Effector CD8-positive, alpha-beta T cell (primary cell): ENCODE data around the gene CMIP.
"Not testable (repeated sequence)": the region's sequence is repeated elsewhere in the genome, so short reads cannot be mapped to it uniquely, and the experiment has no call there.

Experiments used
- DNase-seq: peaks from one replicate; lab custom pipeline; 2025; lab: John Stamatoyannopoulos, UW

Gene CMIP

DNA sequence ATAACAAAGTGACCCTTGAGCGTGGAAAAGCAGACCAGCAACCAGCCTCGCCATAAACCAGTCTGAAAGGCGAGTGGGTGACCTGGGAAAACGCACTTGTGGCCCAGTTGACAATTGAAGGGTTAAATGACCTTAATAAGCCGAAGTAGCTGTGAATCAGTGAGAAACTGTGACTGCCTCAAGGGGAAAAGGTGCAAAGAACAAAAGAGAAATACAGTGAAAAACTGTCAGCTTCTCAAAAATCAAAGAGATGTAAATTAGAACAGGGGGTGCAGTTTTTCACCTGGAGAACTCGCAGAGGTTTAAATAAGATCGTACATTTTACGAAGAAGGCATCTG lies 124.1 kb downstream of the CMIP start:
- DNase-seq, result no peak

DNA sequence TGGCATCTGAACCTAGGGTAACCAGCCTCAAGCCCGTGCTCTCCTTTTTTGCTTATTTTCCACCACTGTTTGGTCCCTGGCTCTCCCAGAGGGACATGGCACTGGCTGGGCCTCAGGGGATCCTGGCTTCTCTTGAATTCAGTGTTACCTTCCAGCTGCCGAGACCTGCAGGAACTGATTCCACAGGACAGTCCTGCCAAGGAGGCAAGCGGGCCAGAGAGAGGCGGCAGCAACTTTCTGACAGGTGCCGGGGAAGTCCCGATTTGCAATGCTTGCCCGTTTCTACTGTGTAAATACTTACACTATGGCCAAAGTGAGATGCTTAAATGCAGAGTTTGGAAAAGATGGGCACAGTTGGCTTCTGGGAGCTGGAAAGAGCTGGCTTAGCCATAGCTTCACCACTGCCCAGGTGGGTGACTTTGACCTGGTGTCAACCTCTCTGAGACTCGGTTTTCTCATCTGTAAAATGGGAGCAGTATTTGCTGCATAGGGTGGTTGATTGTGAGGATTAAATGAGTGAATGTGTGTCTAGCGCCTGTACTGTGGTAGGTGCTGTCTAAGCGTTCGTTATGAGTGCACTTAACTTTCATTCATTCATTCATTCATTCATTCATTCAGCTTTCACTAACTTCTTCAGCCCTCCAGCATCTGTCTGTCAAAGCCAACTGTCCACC lies 124.9 kb downstream of the CMIP start:
- DNase-seq, result no peak

DNA sequence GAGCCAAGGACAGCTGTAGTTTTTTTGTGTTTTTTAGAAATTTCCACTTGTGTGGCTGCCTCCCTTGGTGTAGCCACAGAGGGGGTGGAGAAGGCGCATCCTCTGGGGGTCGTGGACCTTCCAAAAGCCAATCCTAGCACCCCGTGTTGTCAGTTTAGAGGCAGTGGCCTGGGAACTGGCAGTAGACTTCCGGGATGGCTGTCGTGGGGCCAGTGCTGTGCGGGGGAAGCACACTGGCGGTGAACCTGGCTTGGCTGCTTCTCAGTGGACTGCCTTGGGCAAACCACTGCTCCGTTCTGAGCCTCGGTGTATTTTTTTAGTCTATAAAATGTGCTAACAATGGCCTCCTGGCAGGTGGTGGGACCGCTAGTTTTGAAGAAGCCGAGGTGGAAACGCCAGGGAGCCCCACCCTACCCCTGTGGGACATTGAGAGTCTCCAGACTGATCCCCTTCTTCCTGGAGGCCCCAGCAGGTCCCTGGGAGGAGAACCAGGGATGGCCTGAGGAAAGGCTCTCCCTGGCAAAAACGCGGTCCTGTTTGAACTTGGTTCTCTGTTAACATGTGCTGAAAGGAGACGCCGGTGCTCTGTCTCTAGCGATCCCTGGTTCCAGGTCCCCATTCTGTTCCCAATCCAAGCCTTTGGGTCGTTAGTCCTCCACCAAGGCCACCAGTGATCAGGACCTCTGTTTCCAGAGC lies 125.7 kb downstream of the CMIP start:
- DNase-seq, result no peak

DNA sequence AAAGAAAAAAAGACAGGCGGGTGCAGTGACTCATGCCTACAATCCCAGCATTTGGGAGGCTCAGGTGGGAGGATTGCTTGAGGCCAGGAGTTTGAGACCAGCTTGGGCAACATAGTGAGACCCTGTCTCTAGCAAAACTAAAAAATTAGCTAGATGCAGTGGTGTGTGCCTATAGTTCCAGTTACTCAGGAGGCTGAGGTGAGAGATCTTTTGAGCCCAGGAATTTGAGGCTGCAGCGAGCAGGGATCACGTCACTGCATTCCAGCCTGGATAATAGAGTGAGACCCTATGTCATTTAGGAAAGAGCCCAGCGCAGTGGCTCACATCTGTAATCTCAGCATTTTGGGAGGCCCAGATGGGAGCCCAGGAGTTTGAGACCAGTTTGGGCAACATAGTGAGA lies 126.6 kb downstream of the CMIP start:
- no peak for DNase-seq

DNA sequence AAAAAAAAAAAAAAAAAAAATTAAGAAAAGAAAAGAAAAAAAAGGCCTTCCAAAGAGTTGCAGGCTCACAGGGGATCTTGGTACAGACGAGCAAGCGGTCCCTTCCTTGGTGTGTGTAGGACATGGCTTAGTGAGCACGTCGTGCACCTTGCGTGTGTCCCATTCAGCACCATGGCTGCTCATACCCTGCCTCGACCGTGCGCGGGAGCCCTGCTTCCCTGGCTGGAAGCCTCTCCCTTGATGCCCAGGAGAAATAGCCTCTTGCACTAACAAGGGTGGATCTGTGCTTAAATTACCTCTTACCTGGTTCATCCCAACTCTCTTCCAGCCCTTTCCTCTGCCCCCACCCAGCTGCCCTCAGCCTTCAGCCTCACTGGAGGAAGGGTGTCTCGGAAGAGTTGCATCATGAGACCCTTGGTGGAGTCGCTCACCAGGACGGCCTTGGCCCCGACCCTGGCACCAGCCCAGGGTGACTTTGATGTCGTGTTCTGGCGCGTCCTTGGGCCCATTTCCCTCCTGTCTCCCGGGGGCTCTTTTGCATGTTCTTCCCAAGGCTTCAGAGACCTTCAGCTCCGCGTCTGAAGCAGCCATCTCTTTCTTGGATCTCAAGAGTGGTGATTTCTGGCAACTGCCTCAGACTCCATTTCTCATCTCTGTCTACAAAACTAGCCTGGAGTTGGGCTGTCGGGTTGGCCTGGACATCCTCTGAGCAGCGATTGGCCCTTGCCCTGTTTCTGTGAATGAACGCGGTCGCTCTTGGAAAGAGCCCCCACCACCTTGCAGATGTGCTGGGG lies 127.2 kb downstream of the CMIP start:
- DNase-seq, result no peak

DNA sequence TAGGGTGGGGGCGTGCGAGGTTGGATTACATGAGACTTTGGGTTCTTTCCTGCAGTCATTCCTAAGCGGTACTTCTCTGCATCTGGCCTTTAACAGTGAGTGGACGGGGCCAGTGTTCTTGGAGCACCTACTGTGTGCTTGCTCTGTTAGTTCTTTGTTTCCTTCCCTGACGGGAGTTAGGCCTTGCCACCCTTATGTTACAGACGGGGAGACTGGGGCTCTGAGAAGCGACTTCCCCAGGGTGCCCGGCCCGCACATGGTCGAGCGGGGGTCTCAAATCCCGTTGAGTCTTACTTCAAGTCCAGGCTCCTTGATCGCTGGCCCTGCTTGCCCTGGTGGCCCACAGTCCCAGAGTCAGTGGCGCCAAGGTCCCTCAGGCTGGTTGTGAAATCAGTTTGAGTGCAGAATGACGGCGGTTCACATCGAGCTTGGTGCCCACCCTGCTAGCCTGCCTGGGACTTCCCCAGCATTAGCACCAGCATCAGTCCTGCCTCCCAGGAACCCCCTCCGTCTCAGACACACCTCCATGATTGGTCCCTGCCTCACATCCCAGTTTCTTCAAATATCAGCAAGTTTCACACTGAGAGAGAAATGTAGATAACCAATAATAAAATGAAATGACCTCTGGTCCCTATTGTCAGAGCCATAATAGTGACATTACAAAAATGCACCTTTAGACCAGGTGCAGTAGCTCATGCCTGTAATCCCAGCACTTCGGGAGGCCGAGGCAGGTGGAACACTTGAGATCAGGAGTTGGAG lies 128.0 kb downstream of the CMIP start:
- DNase-seq, result no peak

DNA sequence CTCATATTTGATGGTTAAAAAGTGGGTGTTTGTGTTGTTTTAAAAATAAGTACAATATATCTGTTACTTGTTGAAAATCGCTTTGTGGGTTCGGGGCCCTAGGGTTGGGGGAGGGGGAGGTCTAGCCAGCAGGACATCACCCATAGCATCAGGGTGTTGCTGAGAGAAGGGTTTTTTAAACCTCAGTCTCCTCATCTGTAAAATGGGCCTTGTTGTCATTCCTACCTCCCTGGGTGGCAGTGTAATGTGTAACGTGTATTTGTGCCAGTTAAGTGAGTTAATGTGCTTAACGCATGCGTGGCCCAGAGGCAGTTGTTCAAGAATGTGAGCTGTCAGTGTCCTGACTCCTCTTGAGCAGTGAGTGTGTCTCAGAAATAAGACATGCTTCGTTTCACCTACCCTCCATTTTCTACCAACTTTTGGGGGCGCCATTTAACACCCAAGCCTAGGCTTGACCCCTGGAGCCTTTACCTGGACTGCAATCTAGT lies 129.0 kb downstream of the CMIP start:
- no peak for DNase-seq

DNA sequence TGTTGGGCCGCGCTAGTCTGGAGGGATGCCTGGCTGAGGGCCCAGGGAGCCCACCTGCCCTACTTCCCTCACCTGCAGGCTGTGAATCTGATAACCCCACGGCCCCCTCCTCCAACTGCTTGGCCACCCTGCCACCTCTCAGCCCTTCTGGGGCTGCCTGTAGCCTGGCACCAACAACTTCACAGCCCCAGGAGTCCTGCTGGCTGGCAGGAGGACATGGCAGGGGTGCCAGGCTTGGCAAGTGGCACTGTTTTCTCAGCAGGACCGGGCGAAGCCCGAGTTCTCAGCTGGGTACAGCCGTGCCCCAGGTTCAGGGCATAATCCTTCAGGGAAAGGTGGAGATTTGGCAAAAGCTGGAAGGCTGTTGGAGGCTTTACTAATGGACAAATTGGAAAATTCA lies 129.6 kb downstream of the CMIP start:
- DNase-seq, result no peak

DNA sequence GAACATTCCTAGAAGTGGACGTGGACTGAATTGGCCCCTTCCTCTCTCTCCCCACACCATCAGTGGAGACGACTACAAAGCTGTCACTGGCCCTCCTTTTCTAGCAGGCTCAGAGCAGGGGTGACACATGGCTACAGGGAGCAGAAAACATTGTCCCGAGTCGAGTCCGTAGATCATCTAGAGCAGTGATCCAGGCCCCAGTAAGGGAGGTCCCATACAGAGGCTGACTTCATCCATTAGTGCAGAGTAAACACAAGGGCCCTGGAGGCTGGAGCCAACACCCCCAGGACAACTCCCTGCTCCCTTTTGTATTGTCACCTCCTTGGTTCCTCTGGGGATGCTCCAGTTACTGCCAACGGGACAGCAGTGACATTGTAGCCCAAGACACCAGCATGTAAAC lies 130.7 kb downstream of the CMIP start:
- DNase-seq, result no peak

DNA sequence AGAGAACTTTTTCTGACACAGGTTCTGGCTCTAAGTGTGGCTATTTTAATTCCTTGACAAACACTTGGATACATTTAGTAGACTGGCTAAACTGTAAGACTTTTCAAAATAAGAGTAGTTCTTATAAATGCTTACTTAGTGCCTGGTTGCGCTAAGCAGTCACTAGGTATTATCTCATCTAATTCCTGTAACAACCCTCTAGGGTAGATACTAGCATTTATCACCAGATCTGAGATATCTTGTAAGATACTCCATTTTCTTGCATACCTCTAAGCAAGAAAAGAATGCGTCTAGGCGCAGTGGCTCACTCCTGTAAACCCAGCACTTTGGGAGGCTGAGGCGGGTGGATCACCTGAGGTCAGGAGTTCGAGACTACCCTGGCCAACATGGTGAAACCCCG lies 131.2 kb downstream of the CMIP start:
- no peak for DNase-seq

DNA sequence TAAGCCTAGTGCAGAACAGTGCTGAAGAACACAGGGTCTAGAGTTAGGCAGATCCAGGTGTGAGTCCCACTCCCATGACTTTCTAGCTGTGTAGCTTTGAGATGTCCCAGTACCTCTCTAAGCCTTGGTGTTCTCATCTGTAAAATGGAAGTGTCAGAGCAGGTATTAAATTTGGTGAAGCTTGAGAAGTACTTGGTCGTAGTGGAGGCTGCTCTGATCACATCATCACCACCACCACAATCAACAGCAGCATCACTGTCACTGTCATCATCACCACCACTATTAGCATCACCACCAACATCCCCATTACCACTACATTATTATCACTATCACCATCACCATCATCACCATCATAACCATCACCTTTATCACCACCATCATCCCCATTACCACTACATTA lies 132.1 kb downstream of the CMIP start:
- DNase-seq, result no peak

DNA sequence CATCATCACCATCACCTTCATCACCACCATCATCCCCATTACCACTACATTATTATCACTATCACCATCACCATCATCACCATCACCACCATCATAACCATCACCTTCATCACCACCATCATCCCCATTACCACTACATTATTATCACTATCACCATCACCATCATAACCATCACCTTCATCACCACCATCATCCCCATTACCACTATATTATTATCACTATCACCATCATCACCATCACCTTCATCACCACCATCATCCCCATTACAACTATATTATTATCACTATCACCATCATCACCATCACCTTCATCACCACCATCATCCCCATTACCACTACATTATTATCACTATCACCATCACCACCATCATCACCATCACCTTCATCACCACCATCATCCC lies 132.7 kb downstream of the CMIP start:
- DNase-seq, result not testable (repeated sequence)

DNA sequence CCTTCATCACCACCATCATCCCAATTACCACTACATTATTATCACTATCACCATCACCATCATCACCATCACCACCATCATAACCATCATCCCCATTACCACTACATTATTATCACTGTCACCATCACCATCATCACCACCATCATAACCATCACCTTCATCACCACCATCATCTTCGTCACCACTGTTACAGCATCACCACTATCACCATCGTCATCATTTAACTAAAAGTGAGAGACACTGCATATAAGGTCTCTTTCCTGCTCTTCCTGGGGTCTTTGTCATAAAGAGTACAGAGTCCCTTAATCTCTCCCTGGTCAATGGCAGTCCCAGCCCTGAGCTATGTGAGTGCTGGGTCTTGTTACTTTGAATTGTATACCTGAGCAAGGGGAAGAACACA lies 133.5 kb downstream of the CMIP start:
- DNase-seq, result no peak

DNA sequence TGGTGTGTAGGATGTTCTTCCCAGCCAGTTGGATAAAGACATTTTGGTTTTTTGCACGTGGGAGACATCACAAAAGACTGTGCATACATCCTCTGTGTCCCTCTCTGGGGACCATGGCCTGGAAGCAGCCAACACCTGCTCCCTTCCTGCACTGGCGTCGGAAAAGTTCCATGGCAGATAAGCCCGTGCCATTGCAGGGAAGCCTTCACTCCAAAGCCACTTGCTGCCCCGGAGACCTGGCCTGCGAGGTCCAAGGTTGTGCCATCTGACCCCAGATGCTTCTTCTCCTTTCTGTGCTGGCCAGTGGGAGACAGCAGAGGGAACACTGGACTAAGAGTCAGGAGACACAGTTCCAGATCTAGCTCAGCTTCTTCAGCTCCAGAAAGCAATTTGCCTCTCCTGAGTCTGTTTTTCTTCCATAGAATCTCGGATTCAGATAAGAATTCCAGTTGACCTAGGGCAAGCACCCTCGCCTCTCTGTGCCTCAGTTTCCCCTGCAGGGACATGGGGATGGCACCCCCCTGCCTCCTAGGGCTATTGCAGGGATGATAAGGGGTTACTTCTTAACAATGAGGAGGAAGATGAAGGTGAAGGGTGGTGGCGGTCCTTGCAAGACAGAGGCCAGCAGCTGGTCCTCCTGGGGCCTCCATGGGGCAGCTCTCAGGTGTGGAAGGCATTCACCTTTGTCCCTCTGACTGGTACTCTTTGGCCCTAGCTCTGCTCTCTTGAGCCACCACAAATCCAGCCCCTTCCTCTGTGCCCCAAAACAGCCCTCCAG lies 134.2 kb downstream of the CMIP start:
- no peak for DNase-seq

DNA sequence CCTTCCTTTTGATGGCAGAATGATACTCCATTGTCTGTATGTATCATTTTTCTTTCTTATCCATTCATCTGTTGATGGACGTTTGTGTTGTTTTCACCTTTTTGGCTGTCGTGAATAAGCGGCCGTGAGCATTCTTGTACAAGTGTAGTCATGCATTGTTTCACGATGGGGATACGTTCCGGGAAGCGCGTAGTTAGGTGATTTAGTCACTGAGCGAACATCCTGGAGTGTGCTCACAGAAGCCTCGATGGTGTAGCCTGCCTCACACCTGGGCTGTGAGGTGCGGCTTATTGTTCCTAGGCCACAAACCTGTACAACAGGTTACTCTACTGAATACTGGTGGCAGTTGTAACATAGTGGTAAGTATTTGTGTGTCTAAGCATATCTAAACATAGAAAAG lies 136.5 kb downstream of the CMIP start:
- DNase-seq, result no peak

DNA sequence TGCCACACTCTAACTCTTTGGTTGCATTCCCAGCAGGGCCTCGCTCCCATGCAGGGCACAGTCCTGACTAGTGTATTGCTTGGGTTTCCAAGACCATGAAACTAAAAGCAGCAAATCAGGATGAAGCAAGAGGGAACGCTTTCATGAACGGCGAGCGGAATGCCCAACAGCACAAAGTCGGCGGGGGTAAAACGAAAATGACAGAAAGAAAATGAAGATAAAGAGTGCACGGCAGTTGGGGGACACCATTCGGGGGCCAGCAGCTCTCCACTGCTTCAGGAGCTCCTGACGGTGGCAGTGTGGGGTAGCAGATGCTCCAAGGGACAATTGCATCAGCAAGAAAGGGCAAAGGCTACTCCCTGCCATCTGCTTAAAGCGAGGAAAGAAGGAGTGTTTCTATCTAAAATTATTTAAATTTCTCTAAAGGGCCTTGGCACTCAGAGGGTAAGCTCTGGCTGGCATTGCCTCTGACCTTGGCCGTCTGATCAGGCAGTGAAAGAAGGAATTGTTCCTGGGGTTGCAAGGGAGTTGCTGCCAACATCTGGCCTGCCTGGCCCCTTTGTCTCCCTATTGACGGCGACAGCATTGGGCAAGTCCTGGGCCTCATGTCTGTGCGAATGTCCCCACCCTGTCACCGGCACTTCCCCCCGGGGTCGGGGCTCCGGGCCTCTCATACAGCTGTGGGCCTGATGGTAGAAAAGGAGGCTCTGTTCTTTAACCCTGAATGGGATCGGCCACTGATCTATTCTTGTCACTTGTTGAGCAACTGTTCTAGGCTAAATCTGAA lies 138.2 kb downstream of the CMIP start:
- no peak for DNase-seq

DNA sequence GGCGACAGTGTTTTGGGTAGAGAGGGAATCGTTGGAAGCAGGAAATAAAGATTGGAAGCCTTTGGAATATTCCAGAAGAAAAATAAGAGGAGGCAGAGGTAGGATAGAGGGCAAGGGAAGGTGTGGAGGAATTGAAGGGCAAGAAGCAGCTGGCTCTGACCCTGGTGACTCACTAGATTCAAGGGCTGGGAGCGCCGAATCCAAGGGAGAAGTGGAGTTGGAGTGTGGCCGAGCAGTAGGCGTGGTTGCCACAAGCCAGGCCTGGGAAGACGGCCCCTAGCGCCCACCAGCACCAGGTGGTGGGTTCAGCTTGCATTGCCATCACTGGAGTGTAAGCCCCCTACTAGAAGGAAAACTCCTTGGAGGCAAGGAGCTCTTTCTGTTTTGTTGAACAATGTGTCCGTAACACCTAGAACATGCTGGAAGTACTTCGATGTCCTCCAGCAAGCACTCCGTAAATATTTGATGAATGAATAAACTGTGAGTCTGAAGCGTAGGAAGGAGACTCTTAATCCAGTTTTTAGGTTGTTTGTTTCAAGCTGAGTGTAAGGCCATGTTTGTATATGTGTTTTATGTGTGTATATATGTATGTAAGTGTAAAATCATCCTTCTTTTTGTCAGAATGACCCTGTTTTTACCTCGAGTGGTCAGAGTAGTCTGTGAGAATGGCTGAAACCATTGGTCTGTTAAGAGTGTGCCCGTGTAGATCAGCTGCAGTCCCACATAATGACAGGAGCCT lies 139.5 kb downstream of the CMIP start:
- no peak for DNase-seq

DNA sequence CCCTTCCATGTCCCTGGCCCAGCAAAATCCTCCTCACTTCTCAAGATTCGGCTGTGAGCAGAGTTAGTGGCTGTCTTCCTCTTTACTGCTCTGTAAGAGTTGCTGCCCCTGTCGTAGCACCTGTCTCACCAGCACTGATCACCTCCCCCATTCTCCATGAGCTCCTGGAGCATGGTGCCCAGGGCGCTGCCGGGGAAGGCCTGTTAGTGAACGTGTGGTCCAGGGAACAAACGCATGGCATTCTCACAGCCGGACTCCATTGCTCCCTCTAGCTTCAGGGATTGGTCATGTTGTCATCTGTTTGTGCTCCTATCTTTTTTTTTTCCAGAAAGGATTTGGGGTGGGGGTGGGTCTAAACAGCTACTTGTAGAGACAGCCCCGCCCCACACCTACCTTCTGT lies 141.2 kb downstream of the CMIP start:
- DNase-seq, result no peak

DNA sequence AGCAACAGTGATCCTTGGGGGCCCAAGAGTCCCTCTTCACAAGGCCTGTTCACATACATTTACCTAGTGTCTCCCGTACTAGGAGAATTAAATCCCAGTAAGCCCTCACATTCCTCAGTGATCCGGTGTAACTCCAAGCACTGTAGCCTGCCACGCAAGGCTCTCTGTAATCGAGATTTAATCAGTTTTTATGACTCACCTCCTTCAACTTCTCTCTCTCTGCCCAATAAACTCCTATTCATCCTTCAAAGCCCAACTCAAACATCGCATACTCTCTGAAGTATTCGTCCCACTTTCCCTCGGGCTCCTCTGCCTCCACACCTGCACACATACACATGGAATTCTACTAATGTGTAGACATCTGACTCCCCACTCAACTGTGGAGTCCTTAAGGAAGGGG lies 141.8 kb downstream of the CMIP start:
- no peak for DNase-seq
